WTC11 (cell line): Measurements from ENCODE around the gene MTMR2.

ENCODE experiments used
- ATF1 ChIP-seq: sonication (generic); formaldehyde crosslinking; IDR thresholded peaks from 2 replicates; pipeline ENCODE4 v1.8.1; 2023; ENCODE audit warnings: mild to moderate bottlenecking, moderate library complexity, missing genetic modification reagents
- FOXP4 ChIP-seq: sonication (generic); formaldehyde crosslinking; IDR thresholded peaks from 2 replicates; pipeline ENCODE4 v1.8.0; 2022; ENCODE audit warnings: mild to moderate bottlenecking, missing genetic modification reagents
- NR2C2 ChIP-seq: sonication (generic); formaldehyde crosslinking; IDR thresholded peaks from 2 replicates; pipeline ENCODE4 v1.8.0; 2022; ENCODE audit warnings: mild to moderate bottlenecking, missing genetic modification reagents
- PREB ChIP-seq: sonication (generic); formaldehyde crosslinking; IDR thresholded peaks from 2 replicates; pipeline ENCODE4 v1.8.1; 2022; ENCODE audit warnings: mild to moderate bottlenecking, missing genetic modification reagents, moderate library complexity, borderline replicate concordance
- SP1 ChIP-seq: sonication (generic); formaldehyde crosslinking; conservative IDR thresholded peaks from 2 replicates; pipeline ENCODE4 v1.8.1; 2022; ENCODE audit warnings: missing genetic modification reagents
- TF ChIP-seq, protein P1 (sequence below): fragments of 200-600 bp; IDR thresholded peaks from 2 replicates; pipeline ENCODE4 v1.8.0; 2022; ENCODE audit warnings: antibody characterized with exemption
- TF ChIP-seq, protein P2 (sequence below): sonication (generic); formaldehyde crosslinking; IDR thresholded peaks from 2 replicates; pipeline ENCODE4 v1.8.0; 2022; ENCODE audit warnings: mild to moderate bottlenecking, missing genetic modification reagents

GRCh38 chr11:95832763-95833162 is 91.1 kb downstream of the MTMR2 start:
- TF ChIP-seq, protein P1, sequence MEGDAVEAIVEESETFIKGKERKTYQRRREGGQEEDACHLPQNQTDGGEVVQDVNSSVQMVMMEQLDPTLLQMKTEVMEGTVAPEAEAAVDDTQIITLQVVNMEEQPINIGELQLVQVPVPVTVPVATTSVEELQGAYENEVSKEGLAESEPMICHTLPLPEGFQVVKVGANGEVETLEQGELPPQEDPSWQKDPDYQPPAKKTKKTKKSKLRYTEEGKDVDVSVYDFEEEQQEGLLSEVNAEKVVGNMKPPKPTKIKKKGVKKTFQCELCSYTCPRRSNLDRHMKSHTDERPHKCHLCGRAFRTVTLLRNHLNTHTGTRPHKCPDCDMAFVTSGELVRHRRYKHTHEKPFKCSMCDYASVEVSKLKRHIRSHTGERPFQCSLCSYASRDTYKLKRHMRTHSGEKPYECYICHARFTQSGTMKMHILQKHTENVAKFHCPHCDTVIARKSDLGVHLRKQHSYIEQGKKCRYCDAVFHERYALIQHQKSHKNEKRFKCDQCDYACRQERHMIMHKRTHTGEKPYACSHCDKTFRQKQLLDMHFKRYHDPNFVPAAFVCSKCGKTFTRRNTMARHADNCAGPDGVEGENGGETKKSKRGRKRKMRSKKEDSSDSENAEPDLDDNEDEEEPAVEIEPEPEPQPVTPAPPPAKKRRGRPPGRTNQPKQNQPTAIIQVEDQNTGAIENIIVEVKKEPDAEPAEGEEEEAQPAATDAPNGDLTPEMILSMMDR, result no peak
- no peak for TF ChIP-seq PREB (CRISPR knock-in tag)
- no peak for TF ChIP-seq SP1 (CRISPR knock-in tag)
- TF ChIP-seq, protein P2, sequence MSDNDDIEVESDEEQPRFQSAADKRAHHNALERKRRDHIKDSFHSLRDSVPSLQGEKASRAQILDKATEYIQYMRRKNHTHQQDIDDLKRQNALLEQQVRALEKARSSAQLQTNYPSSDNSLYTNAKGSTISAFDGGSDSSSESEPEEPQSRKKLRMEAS, result no peak
- no peak for TF ChIP-seq FOXP4
- TF ChIP-seq ATF1 (CRISPR knock-in tag), result no peak
- TF ChIP-seq NR2C2 (CRISPR knock-in tag), result no peak
